Measurements from ENCODE around the gene SEMA4G. TPM values are rescaled to one million over a fixed set of nuclear protein-coding genes. Genes with fewer than 3 reads are reported as not detected.

SEMA4G gene
- total RNA-seq, 1 donor = under 0.01 TPM

GRCh38 chr10:100978121-100978900 is 9.0 kb downstream of the SEMA4G start:
- Histone ChIP-seq H3K36me3 (ENCODE audit: insufficient read depth, low read length) (peaks cover 12% of the 10 kb centered on the region), H3K27me3 (ENCODE audit: insufficient read depth, low read length) (no peaks in the 10 kb centered on the region), H3K79me2 (ENCODE audit: insufficient read depth, low read length) (no peaks in the 10 kb centered on the region), H3K9me3 (ENCODE audit: low read depth, low read length) (no peaks in the 10 kb centered on the region), H3K4me3 (ENCODE audit: insufficient read depth, low read length) (no peak overlapping the region), H3K4me2 (ENCODE audit: insufficient read depth, low read length) (no peak overlapping the region), H2AFZ (ENCODE audit: low read length) (no peak overlapping the region), H3K4me1 (ENCODE audit: insufficient read depth, low read length) (no peaks in the 10 kb centered on the region), H4K20me1 (ENCODE audit: insufficient read depth, low read length) (no peaks in the 10 kb centered on the region), H3K27ac (ENCODE audit: low read depth, low read length) (no peak overlapping the region)
- no peak for DNase-seq (ENCODE audit: insufficient read length, low spot score, missing footprints)
- TF ChIP-seq, protein P1, sequence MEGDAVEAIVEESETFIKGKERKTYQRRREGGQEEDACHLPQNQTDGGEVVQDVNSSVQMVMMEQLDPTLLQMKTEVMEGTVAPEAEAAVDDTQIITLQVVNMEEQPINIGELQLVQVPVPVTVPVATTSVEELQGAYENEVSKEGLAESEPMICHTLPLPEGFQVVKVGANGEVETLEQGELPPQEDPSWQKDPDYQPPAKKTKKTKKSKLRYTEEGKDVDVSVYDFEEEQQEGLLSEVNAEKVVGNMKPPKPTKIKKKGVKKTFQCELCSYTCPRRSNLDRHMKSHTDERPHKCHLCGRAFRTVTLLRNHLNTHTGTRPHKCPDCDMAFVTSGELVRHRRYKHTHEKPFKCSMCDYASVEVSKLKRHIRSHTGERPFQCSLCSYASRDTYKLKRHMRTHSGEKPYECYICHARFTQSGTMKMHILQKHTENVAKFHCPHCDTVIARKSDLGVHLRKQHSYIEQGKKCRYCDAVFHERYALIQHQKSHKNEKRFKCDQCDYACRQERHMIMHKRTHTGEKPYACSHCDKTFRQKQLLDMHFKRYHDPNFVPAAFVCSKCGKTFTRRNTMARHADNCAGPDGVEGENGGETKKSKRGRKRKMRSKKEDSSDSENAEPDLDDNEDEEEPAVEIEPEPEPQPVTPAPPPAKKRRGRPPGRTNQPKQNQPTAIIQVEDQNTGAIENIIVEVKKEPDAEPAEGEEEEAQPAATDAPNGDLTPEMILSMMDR (IDR thresholded peaks at IDR 0.05; ENCODE audit: extremely low read depth, low read depth, low read length) = no peak

DNA sequence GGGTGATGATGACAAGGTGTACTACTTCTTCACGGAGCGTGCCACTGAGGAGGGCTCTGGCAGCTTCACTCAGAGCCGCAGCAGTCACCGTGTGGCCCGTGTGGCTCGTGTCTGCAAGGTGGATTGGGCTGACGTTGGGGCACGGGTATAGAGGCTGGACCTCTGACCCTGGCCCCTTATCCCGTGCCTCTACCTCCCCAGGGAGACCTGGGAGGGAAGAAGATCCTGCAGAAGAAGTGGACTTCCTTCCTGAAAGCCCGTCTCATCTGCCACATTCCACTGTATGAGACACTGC is 9.5 kb downstream of the SEMA4G start:
- H3K4me1 ChIP-seq (ENCODE audit: insufficient read depth, low read length) = no peaks in the 10 kb centered on the region
- no peak for DNase-seq (ENCODE audit: insufficient read length, low spot score, missing footprints)
- no peaks in the 10 kb centered on the region for H3K9me3 ChIP-seq (ENCODE audit: low read depth, low read length)
- no peak overlapping the region for H2AFZ ChIP-seq (ENCODE audit: low read length)
- no peak overlapping the region for H3K4me3 ChIP-seq (ENCODE audit: insufficient read depth, low read length)
- H3K27ac ChIP-seq (ENCODE audit: low read depth, low read length) = no peak overlapping the region
- no peaks in the 10 kb centered on the region for H3K27me3 ChIP-seq (ENCODE audit: insufficient read depth, low read length)
- peaks cover 12% of the 10 kb centered on the region for H3K36me3 ChIP-seq (ENCODE audit: insufficient read depth, low read length)
- H3K4me2 ChIP-seq (ENCODE audit: insufficient read depth, low read length) = no peak overlapping the region
- no peaks in the 10 kb centered on the region for H3K79me2 ChIP-seq (ENCODE audit: insufficient read depth, low read length)
- TF ChIP-seq, protein P1 (IDR thresholded peaks at IDR 0.05; ENCODE audit: extremely low read depth, low read depth, low read length) = no peak
- no peaks in the 10 kb centered on the region for H4K20me1 ChIP-seq (ENCODE audit: insufficient read depth, low read length)

DNA sequence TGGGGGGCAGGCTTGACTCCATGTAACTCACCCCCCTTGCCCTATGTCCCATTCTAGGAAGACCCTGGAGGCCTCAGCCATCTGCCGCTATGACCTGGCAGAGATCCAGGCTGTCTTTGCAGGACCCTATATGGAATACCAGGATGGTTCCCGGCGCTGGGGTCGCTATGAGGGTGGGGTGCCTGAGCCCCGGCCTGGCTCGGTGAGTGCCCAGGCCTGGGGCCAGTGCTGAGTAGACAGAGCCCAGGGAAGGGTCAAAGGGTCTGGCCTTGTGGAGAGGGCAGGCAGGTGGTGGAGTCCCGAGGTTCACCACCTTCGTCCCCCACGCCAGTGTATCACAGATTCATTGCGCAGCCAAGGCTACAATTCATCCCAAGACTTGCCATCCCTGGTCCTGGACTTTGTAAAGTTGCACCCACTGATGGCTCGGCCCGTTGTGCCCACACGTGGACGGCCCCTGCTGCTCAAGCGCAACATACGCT is 10.5 kb downstream of the SEMA4G start:
- no peak for DNase-seq (ENCODE audit: insufficient read length, low spot score, missing footprints)
- TF ChIP-seq, protein P1 (IDR thresholded peaks at IDR 0.05; ENCODE audit: extremely low read depth, low read depth, low read length) = no peak
- H3K4me2 ChIP-seq (ENCODE audit: insufficient read depth, low read length) = no peak overlapping the region

DNA sequence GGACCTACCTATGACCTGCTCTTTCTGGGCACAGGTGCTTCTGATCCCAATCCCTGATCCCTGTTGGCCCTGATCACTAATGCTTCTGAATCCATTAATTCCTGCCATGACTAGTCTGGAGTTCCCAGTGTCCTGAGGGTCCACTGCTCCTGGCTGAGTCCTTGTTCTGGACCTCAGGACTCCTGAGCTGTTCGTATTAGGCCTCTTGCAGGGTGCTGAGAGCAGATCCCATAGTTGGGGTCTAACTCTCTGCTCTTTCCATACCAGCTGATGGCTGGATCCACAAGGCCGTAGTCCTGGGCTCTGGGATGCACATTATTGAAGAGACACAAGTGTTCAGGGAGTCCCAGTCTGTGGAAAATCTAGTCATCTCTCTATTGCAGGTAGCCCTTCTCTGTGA is 11.0 kb downstream of the SEMA4G start:
- H3K4me3 ChIP-seq (ENCODE audit: insufficient read depth, low read length) = no peak overlapping the region
- H3K27me3 ChIP-seq (ENCODE audit: insufficient read depth, low read length) = no peaks in the 10 kb centered on the region
- H3K9me3 ChIP-seq (ENCODE audit: low read depth, low read length) = no peaks in the 10 kb centered on the region
- no peak overlapping the region for H3K4me2 ChIP-seq (ENCODE audit: insufficient read depth, low read length)
- no peak overlapping the region for H3K27ac ChIP-seq (ENCODE audit: low read depth, low read length)
- no peaks in the 10 kb centered on the region for H3K79me2 ChIP-seq (ENCODE audit: insufficient read depth, low read length)
- no peak overlapping the region for H2AFZ ChIP-seq (ENCODE audit: low read length)
- peaks cover 18% of the 10 kb centered on the region for H3K36me3 ChIP-seq (ENCODE audit: insufficient read depth, low read length)
- no peaks in the 10 kb centered on the region for H3K4me1 ChIP-seq (ENCODE audit: insufficient read depth, low read length)
- DNase-seq (ENCODE audit: insufficient read length, low spot score, missing footprints) = no peak
- TF ChIP-seq, protein P1 (IDR thresholded peaks at IDR 0.05; ENCODE audit: extremely low read depth, low read depth, low read length) = no peak
- H4K20me1 ChIP-seq (ENCODE audit: insufficient read depth, low read length) = no peaks in the 10 kb centered on the region

More for the DNA sequence above, 10.5 kb downstream of the SEMA4G start:
- H3K27ac ChIP-seq (ENCODE audit: low read depth, low read length) = no peak overlapping the region
- H3K79me2 ChIP-seq (ENCODE audit: insufficient read depth, low read length) = no peaks in the 10 kb centered on the region
- H4K20me1 ChIP-seq (ENCODE audit: insufficient read depth, low read length) = no peaks in the 10 kb centered on the region
- no peaks in the 10 kb centered on the region for H3K9me3 ChIP-seq (ENCODE audit: low read depth, low read length)
- no peak overlapping the region for H2AFZ ChIP-seq (ENCODE audit: low read length)
- no peaks in the 10 kb centered on the region for H3K4me1 ChIP-seq (ENCODE audit: insufficient read depth, low read length)
- H3K36me3 ChIP-seq (ENCODE audit: insufficient read depth, low read length) = peaks cover 13% of the 10 kb centered on the region
- H3K4me3 ChIP-seq (ENCODE audit: insufficient read depth, low read length) = no peak overlapping the region
- H3K27me3 ChIP-seq (ENCODE audit: insufficient read depth, low read length) = no peaks in the 10 kb centered on the region
